Retina (tissue), 1 donor: ENCODE measurements around the gene BICD1.
"Not testable (repeated sequence)": the region's sequence is repeated elsewhere in the genome, so short reads cannot be mapped to it uniquely, and the experiment has no call there.

Experiments used
- DNase-seq: peaks from one replicate; pipeline ENCODE4 v3.0.0-alpha.2; 2016

Gene BICD1

DNA sequence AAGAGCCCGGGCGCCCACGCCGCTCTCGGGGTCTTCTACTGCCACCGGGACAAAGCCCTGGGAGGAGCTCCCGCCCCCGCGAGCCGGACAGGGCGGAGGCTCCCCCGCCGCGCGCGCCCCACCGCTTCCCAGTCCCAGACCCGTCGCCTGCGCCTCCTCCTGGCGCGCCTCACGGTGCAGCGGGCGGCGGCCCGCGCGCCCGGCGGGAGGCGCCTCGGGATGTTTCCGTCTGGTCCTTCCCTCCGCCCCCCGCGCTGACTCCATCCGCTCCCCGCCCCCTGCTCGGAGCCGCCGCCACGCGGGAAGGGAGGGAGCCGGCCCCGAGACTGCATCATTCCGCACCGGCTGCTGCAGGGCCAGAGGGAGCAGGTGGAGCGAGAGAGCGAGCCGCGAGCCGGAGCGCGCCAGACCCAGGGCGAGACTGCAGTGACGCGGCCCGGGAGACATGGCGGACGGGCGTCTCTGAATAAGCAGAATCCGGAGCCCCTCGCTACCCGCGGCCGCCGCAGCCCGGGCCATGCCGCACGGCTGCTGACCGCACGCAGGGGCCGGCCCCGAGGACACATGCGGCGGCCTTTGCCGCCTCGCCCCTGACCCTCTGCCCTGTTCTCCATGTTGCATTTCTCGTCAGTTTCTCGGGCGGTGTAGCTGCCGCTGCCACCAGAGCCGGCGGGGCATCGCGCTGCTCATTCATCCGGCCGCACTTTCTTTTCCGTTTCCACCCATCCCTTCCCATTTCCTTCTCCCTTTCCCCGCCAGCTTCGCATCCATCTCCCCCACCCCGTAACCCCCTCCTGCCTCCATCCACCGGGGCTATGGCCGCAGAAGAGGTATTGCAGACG, at the start of gene BICD1:
TSS of gene BICD1 (plus strand) at position 331 of the 842 bp plus-strand sequence. CDS start at position 816, 485 bp downstream.
- DNase-seq: peak; percentile 95

DNA sequence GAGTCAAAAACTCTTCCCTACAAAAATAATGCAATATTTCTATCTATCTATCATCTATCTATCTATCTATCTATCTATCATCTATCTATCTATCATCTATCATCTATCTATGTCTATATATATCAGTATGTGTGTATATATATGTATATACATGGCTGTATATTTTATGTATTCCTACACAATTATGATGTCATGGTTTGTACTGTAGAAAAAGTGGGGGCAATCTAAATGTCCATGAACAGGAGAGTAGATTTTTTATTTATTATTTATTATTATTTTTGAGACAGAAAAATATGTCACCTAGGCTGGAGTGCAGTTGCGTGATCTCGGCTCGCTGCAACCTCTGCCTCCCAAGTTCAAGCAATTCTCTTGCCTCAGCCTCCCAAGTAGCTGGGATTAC, 45.6 kb upstream of the BICD1 start:
- no peak for DNase-seq

DNA sequence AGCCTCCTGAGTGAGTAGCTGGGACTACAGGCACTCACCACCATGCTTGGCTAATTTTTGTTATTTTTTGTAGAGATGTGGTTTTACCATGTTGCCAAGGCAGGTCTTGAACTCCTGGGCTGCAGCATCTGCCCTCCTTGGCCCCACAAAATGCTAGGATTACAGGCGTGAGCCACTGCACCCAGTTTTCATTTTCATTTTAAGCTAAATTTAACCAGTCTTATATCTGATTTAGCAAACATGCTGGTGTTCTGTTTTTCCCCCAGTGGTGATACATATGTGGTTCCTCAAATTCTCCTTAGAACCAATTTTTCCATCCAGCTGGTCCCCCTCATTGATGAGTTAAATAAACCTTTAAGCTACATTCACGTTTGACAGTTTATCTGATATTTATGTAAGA, 43.8 kb upstream of the BICD1 start:
- DNase-seq: no peak

- no peak for DNase-seq
Measured at GRCh38 chr12:32063796-32064195, 42.9 kb upstream of the BICD1 start.

DNA sequence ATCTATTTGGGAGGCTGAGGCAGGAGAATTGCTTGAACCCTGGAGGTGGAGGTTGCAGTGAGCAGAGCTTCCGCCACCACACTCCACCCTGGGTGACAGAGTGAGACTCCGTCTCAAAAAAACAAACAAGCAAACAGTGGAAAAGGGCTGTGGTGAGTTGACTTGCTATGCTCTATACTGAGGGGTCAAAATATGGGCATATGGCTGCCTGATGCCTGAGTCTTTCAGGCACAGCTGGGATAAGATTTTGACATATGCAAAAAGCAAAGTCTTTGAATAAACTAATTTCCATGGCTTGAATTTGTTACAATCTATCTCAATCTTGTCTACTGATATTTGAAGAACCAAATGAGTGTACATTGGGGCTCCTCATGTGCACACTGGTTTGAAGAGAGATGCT, 40.4 kb upstream of the BICD1 start:
- no peak for DNase-seq

GRCh38 chr12:32069071-32069470, 37.6 kb upstream of the BICD1 start:
- DNase-seq: no peak

DNA sequence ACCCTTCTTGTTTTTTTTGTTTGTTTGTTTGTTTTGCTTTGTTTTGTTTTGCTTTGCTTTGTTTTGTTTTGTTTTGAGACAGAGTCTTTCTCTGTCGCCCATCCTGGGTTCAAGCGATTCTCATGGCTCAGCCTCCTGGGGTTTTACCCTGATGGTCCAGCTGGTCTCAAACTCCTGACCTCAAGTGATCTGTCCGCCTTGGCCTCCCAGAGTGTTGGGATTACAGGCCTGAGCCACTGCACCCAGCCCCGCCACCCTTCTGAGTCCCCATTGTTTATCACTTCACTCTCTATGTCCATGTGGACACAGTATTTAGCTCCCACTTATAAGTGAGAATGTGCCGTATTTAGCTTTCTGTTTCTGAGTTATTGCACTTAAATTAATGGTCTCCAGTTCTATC, 36.9 kb upstream of the BICD1 start:
- no peak for DNase-seq

GRCh38 chr12:32070370-32070769, 36.3 kb upstream of the BICD1 start:
- no peak for DNase-seq

- DNase-seq: no peak
Measured at GRCh38 chr12:32072102-32072501, 34.5 kb upstream of the BICD1 start.

GRCh38 chr12:32074432-32074831, 32.2 kb upstream of the BICD1 start:
- DNase-seq: no peak

DNA sequence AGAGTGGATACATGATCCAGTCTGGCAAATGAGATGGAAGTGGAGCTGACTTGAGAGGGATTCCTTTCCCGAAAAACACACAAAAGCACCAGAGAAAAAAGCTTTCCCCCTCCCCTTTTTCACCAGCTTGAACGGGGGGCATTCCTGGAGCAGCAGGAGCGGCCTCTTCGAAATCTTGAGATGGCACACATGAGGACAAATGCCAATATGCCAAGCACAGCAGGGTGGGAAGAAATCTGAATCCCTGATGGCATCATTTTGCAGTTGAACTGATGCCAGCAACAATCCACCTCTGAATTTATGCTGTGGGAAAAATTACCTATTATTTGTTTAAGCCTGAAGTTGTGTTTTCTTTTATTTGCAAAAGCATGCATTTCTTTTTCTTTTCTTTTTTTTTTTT, 29.7 kb upstream of the BICD1 start:
- DNase-seq: peak; percentile 31

DNA sequence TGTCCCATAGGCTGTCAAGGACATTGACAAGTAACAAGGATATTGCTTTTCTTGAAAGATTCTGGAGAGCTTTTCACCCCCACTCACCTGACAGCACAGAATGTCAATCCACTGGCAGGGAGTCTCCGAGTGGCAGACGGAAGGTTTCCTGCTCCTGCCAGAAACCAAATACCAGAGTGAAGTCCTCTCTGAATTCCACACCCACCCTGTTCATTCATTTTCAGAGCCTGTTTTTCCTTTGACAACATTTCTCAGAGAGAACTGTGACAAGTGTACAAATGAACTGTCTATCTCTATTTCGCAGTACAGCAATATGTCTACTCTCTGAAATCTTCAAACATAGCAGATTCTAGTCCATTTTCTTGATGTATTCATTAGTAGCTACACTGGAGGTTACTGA, 26.2 kb upstream of the BICD1 start:
- no peak for DNase-seq

- no peak for DNase-seq
Measured at GRCh38 chr12:32083489-32083888, 23.2 kb upstream of the BICD1 start.

DNA sequence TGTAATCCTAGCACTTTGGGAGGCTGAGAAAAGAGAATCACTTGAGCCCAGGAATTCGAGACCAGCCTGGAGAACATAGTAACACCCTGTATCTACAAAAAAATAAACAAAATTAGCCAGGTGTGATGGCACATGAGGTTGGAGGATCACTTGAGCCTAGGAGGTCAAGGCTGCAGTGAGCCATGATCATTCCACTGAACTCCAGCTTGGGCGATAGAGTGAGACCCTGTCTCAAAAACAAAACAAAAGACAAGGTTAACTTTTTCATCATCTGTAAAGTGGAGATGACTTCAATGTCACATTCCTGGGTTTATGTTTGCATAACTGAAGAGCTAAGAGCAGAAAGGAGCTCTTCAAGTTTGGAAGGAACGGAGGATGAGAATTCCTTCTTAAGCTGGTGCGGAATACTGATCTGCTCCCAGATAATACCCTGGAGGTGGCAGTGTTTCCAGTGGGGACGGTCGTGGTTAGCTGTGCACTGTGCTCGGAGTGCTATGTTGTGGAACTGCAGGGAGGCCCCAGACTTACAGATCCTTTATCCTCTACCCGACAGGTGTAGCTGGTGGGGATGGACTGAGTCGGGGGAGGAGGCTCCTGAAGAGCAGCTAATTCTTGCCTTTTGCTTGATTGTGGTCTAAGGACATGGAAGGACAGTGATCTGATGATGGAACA, 22.5 kb upstream of the BICD1 start:
- DNase-seq: no peak

DNA sequence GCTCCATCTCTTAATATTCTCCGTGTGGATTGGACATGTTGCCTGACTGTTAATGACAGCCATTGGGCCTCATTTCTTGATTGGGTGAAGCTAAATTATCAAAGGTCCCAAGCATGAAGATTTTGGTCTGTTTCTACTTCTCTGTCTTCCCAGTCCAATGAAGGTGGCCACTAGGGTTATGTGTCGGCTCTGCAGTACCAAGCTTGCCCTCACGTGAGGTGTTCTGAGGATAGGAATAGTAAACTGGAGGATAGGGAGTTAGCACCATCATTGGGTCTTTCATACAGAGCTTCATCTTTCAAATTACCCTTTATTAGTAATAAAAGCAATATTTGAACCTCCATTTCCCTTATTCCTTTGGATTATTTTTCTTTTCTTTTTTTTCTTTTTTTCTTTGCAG, 21.9 kb upstream of the BICD1 start:
- DNase-seq: no peak

GRCh38 chr12:32087306-32087705, 19.3 kb upstream of the BICD1 start:
- no peak for DNase-seq

- DNase-seq: no peak
Measured at GRCh38 chr12:32089156-32089555, 17.5 kb upstream of the BICD1 start.

- DNase-seq: peak; percentile 84
Measured at GRCh38 chr12:32089586-32089985, 17.1 kb upstream of the BICD1 start.

- no peak for DNase-seq
Measured at GRCh38 chr12:32091696-32092095, 15.0 kb upstream of the BICD1 start.

DNA sequence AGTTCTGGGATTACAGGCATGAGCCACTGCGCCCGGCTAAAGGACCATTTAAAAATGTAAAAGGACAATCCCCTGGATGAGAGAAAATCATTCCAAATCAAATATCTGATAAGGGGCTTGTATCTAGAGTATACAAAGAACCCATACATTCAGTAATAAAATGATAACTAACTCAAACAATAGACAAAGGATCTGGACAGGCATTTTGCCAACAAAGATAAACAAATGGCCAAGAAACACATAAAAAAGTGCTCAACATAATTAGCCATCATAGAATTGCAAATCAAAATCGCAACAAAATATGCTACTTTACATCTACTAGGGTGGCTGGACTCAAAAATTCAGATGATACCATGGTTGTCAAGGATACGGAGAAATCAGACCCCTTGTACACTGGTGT, 8.5 kb upstream of the BICD1 start:
- no peak for DNase-seq

DNA sequence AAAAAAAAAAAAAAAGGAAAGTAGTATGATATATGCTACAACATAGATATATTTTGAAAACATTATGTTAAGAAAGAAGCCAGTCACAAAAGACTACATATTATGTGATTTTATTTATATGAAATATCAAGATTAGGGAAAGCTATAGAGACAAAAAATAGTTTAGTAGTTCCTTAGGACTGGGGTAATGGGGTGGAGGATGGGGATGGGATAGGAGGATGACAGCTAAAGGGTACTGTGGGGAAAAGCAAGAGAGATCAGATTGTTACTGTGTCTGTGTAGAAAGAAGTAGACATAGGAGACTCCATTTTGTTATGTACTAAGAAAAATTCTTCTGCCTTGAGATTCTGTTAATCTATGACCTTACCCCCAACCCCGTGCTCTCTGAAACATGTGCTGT, 7.4 kb upstream of the BICD1 start:
- not testable (repeated sequence) for DNase-seq

DNA sequence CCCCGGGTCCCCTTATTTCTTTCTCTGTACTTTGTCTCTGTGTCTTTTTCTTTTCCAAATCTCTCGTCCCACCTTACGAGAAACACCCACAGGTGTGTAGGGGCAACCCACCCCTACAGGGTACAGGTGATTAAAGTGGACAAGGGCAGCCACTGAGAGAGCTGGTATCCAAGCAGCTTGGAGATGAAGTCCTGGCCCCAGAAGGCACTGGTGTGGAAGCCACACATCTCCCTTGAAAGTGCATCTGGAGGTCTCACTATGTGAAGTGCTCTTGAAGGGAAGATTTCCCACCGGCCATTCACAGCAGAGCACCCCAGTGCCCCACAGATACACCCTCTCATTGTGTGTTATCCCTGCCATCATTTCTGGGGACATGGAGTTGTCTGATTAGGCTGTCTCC, 6.3 kb upstream of the BICD1 start:
- DNase-seq: no peak

DNA sequence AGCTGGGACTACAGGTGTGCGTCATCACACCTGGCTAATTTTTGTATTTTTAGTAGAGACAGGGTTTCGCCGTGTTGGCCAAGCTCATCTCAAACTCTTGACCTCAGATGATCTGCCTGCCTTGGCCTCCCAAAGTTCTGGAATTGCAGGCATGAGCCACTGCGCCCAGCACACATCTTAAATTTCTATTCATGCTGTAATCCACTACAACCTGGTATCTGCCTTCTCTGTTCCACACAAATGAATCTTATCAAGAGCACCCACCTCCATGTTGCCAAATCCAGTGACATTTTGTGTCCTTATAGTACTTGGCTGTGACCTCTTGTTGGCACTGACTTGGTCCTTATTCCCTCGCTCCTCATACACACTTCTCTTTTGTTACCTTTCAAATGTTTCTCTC, 5.8 kb upstream of the BICD1 start:
- DNase-seq: no peak

DNA sequence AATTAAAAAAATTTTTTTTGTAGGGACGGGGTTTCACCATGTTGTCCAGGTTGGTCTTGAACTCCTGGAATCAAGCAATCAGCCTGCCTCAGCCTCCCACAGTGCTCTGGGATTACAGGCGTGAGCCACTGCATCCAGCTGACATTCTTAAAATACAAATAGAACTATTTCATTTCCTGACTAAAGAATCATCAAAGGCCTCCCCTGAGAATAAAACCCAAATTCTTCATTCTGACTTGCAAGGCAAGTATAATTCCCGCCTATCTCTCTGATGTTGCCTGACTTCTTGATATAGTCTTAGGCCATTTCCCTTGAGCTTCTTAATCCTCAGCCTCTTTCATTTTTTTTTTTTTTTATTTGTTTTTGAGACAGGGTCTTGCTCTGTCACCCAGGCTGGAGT, 4.4 kb upstream of the BICD1 start:
- DNase-seq: no peak
